SK-N-SH treated with all-trans-retinoic acid at 6 μM for 48 hours (cell line): ENCODE measurements around the gene IARS2.

Experiments used
- ATAC-seq: fragments of 200-7000 bp; cut with Tn5 transposase; 3 replicates; pipeline ENCODE4 v1.9.1; 2020; ENCODE audit warnings: mild to moderate bottlenecking, moderate library complexity
- ARNTL ChIP-seq: fragments of 450-650 bp; formaldehyde crosslinking; IDR thresholded peaks from 2 replicates; pipeline ENCODE4 v1.5.0; 2020; ENCODE audit warnings: low read depth, mild to moderate bottlenecking, moderate library complexity, borderline replicate concordance
- BACH2 ChIP-seq: fragments of 250-450 bp; sonication (Bioruptor Pico); IDR thresholded peaks from 2 replicates; pipeline ENCODE4 v1.9.0; 2021; ENCODE audit warnings: mild to moderate bottlenecking, borderline replicate concordance
- CREB5 ChIP-seq: fragments of 250-450 bp; sonication (Bioruptor Pico); IDR thresholded peaks from 2 replicates; pipeline ENCODE4 v1.5.1; 2020; ENCODE audit warnings: low read depth, mild to moderate bottlenecking, moderate library complexity
- CSDC2 ChIP-seq: fragments of 250-450 bp; sonication (Bioruptor Pico); IDR thresholded peaks from 2 replicates; pipeline ENCODE4 v1.5.0; 2020; ENCODE audit warnings: mild to moderate bottlenecking, moderate library complexity
- CSRNP3 ChIP-seq: fragments of 250-450 bp; sonication (Bioruptor Pico); IDR thresholded peaks from 2 replicates; pipeline ENCODE4 v1.5.1; 2021; ENCODE audit warnings: mild to moderate bottlenecking, moderate library complexity
- ESRRG ChIP-seq: fragments of 250-450 bp; sonication (Bioruptor Pico); IDR thresholded peaks from 2 replicates; pipeline ENCODE4 v1.6.1; 2021; ENCODE audit warnings: mild to moderate bottlenecking
- GLIS3 ChIP-seq: fragments of 250-450 bp; sonication (Bioruptor Pico); IDR thresholded peaks from 2 replicates; pipeline ENCODE4 v1.5.0; 2020; ENCODE audit warnings: mild to moderate bottlenecking, moderate library complexity
- ISL1 ChIP-seq: fragments of 250-450 bp; sonication (Bioruptor Pico); IDR thresholded peaks from 2 replicates; pipeline ENCODE4 v2.1.2; 2022; ENCODE audit warnings: mild to moderate bottlenecking, moderate library complexity
- OSR1 ChIP-seq: fragments of 250-450 bp; sonication (Bioruptor Pico); IDR thresholded peaks from 2 replicates; pipeline ENCODE4 v1.8.0; 2022; ENCODE audit warnings: moderate library complexity, mild to moderate bottlenecking, inconsistent platforms
- PATZ1 ChIP-seq: fragments of 250-450 bp; sonication (Bioruptor Pico); IDR thresholded peaks from 2 replicates; pipeline ENCODE4 v1.8.0; 2020; ENCODE audit warnings: mild to moderate bottlenecking, moderate library complexity, borderline replicate concordance
- POU6F1 ChIP-seq: fragments of 250-450 bp; sonication (Bioruptor Pico); IDR thresholded peaks from 2 replicates; pipeline ENCODE4 v1.8.0; 2021; ENCODE audit warnings: low read depth, mild to moderate bottlenecking, moderate library complexity, borderline replicate concordance
- PPARA ChIP-seq: fragments of 250-450 bp; sonication (Bioruptor Pico); IDR thresholded peaks from 2 replicates; pipeline ENCODE4 v1.5.0; 2020; ENCODE audit warnings: mild to moderate bottlenecking, borderline replicate concordance
- RARB ChIP-seq: fragments of 250-450 bp; sonication (Bioruptor Pico); IDR thresholded peaks from 2 replicates; pipeline ENCODE4 v1.8.0; 2021; ENCODE audit warnings: mild to moderate bottlenecking, moderate library complexity
- SNAI2 ChIP-seq: fragments of 250-450 bp; sonication (Bioruptor Pico); IDR thresholded peaks from 2 replicates; pipeline ENCODE4 v1.5.0; 2020; ENCODE audit warnings: mild to moderate bottlenecking, moderate library complexity
- TCF4 ChIP-seq: fragments of 250-450 bp; sonication (Bioruptor Pico); IDR thresholded peaks from 2 replicates; pipeline ENCODE4 v1.8.0; 2021; ENCODE audit warnings: mild to moderate bottlenecking, moderate library complexity, borderline replicate concordance
- TOX ChIP-seq: fragments of 250-450 bp; sonication (Bioruptor Pico); IDR thresholded peaks from 2 replicates; pipeline ENCODE4 v1.8.0; 2021; ENCODE audit warnings: mild to moderate bottlenecking, moderate library complexity, borderline replicate concordance
- ZC3H10 ChIP-seq: fragments of 250-450 bp; sonication (Bioruptor Pico); IDR thresholded peaks from 2 replicates; pipeline ENCODE4 v1.5.1; 2021; ENCODE audit warnings: mild to moderate bottlenecking, moderate library complexity
- ZFP3 ChIP-seq: fragments of 250-450 bp; sonication (Bioruptor Pico); IDR thresholded peaks from 2 replicates; pipeline ENCODE4 v1.5.0; 2020; ENCODE audit warnings: mild to moderate bottlenecking, moderate library complexity
- ZFP30 ChIP-seq: fragments of 450-650 bp; formaldehyde crosslinking; IDR thresholded peaks from 2 replicates; pipeline ENCODE4 v1.5.0; 2022; ENCODE audit warnings: mild to moderate bottlenecking, moderate library complexity
- ZNF565 ChIP-seq: fragments of 450-650 bp; formaldehyde crosslinking; conservative IDR thresholded peaks from 2 replicates; pipeline ENCODE4 v1.5.0; 2020; ENCODE audit warnings: low read depth, mild to moderate bottlenecking, moderate library complexity
- ZNF70 ChIP-seq: fragments of 450-650 bp; formaldehyde crosslinking; IDR thresholded peaks from 2 replicates; pipeline ENCODE4 v1.5.0; 2020; ENCODE audit warnings: mild to moderate bottlenecking, moderate library complexity
- ZNF8 ChIP-seq: fragments of 450-650 bp; formaldehyde crosslinking; IDR thresholded peaks from 2 replicates; pipeline ENCODE4 v1.5.0; 2020; ENCODE audit warnings: mild to moderate bottlenecking, moderate library complexity
- TF ChIP-seq, protein P1 (sequence below): fragments of 250-450 bp; sonication (Bioruptor Pico); IDR thresholded peaks from 2 replicates; pipeline ENCODE4 v1.5.0; 2020; ENCODE audit warnings: mild to moderate bottlenecking, moderate library complexity

Gene IARS2

DNA sequence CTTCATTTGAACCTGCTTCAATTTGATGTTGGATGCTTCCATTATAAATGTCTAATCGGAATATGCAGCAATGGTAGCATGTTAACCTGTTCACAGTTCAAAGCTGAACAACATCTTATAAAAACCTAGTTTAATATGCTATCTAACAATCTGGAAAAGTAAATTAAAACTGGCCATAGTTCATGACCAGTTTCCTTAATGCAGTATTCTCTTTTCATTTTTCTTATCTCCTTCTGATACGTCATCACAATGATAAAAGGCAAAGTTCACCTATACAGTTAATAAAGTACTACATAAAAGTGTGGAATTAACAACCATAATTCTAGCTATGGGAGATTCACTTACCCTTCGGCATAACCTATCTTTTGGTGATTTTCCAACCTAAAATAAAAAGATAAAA lies 65.1 kb downstream of the IARS2 start:
- no peak for ATAC-seq
- TF ChIP-seq BACH2 (CRISPR knock-in tag) = no peak
- no peak for TF ChIP-seq PPARA (CRISPR knock-in tag)
- TF ChIP-seq CREB5 (CRISPR knock-in tag) = no peak
- no peak for TF ChIP-seq ZC3H10 (CRISPR knock-in tag)
- TF ChIP-seq TOX = no peak
- no peak for TF ChIP-seq ZFP3 (CRISPR knock-in tag)
- no peak for TF ChIP-seq OSR1 (CRISPR knock-in tag)
- TF ChIP-seq ARNTL (CRISPR knock-in tag) = no peak
- TF ChIP-seq TCF4 (CRISPR knock-in tag) = no peak
- no peak for TF ChIP-seq SNAI2 (CRISPR knock-in tag)
- TF ChIP-seq, protein P1, sequence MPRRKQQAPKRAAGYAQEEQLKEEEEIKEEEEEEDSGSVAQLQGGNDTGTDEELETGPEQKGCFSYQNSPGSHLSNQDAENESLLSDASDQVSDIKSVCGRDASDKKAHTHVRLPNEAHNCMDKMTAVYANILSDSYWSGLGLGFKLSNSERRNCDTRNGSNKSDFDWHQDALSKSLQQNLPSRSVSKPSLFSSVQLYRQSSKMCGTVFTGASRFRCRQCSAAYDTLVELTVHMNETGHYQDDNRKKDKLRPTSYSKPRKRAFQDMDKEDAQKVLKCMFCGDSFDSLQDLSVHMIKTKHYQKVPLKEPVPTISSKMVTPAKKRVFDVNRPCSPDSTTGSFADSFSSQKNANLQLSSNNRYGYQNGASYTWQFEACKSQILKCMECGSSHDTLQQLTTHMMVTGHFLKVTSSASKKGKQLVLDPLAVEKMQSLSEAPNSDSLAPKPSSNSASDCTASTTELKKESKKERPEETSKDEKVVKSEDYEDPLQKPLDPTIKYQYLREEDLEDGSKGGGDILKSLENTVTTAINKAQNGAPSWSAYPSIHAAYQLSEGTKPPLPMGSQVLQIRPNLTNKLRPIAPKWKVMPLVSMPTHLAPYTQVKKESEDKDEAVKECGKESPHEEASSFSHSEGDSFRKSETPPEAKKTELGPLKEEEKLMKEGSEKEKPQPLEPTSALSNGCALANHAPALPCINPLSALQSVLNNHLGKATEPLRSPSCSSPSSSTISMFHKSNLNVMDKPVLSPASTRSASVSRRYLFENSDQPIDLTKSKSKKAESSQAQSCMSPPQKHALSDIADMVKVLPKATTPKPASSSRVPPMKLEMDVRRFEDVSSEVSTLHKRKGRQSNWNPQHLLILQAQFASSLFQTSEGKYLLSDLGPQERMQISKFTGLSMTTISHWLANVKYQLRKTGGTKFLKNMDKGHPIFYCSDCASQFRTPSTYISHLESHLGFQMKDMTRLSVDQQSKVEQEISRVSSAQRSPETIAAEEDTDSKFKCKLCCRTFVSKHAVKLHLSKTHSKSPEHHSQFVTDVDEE (CRISPR knock-in tag) = no peak
- TF ChIP-seq GLIS3 (CRISPR knock-in tag) = no peak
- no peak for TF ChIP-seq RARB (CRISPR knock-in tag)
- TF ChIP-seq ZNF565 = no peak
- no peak for TF ChIP-seq ESRRG (CRISPR knock-in tag)
- TF ChIP-seq CSDC2 (CRISPR knock-in tag) = no peak
- no peak for TF ChIP-seq CSRNP3 (CRISPR knock-in tag)
- TF ChIP-seq ZNF8 (CRISPR knock-in tag) = no peak

- no peak for ATAC-seq
- TF ChIP-seq ZNF565 (no peak), ESRRG (CRISPR knock-in tag) (no peak), PPARA (CRISPR knock-in tag) (no peak), GLIS3 (CRISPR knock-in tag) (no peak), ZNF70 (CRISPR knock-in tag) (no peak), ZFP30 (CRISPR knock-in tag) (no peak), OSR1 (CRISPR knock-in tag) (no peak), ZFP3 (CRISPR knock-in tag) (no peak), POU6F1 (no peak), ZC3H10 (CRISPR knock-in tag) (no peak), CSRNP3 (CRISPR knock-in tag) (no peak), BACH2 (CRISPR knock-in tag) (no peak), PATZ1 (CRISPR knock-in tag) (no peak), TCF4 (CRISPR knock-in tag) (no peak), TOX (no peak), CREB5 (CRISPR knock-in tag) (no peak), ISL1 (CRISPR knock-in tag) (no peak), RARB (CRISPR knock-in tag) (no peak)
- TF ChIP-seq, protein P1 (CRISPR knock-in tag) = no peak
- TF ChIP-seq, all 23 proteins: peak for 0
Measured at GRCh38 chr1:220160027-220160426, 66.1 kb downstream of the IARS2 start.
